HG03378 (cell line): Measurements from ENCODE around the gene VWA8.

ENCODE experiments used
- ATAC-seq: cut with Tn5 transposase; IDR thresholded peaks from one replicate; pipeline ENCODE4 v1.9.1; 2021; ENCODE audit warnings: mild to moderate bottlenecking, moderate library complexity; ENCODE audit not compliant: unreplicated experiment

Gene VWA8

DNA sequence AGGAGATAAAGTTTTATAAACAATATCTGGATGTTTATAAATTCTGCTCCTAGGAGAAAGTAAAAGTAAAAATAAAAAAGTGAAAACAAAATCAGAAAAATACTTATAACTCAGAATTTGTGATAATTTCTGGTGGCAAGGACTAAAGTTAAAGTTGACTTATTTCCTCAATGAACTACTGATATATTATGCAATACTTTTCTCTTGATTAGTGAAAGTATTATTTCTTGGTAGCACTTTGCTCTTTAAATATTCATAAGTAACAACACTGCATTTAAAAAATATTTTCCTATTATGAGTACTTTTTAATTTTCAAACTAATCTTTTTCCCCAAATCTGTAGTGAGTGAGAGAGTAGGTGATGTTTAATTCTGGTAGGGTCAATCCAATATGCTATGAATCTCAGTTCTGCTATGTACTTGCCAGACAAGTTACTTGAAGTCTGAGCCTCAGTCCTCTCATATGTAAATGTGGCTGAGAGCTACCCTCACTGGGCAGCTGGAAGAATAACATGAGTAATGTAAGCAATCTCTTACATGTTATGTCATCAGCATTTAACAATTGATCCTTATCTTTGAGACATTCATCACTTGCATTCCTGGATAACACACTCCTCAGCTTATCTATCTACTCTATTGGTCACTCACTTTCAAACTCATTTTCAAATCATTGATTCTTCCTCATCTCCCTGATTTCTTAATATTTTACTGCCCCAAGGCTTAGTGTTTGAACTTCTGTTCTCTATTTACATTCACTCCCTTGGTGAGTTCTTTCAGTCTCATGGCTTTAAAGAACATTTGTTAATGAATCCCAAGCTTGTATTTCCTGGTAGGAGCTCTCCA is 264.5 kb downstream of the VWA8 start:
- no peak for ATAC-seq

- ATAC-seq = peak; percentile 69
Observed at GRCh38 chr13:41694545-41695301, 266.2 kb downstream of the VWA8 start.

- ATAC-seq = no peak
Observed at GRCh38 chr13:41693434-41693833, 267.5 kb downstream of the VWA8 start.

GRCh38 chr13:41691274-41691673 is 269.6 kb downstream of the VWA8 start:
- no peak for ATAC-seq

DNA sequence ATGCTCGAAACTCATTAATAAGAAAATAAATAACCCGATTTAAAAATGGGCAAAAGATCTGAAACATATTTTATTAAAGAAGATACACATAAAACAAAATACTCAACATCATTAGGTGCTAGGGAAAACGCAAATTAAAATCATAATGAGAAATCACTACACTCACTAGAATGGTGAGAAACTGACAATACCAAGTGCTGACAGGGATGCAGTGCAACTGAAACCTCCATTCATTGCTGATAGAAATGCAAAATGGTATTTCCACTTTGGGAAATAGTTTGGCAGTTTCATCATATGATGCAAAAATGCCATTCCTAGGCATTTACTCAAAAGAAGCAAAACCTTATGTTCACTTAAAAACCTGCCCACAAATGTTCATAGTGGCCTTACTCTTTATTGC is 278.1 kb downstream of the VWA8 start:
- no peak for ATAC-seq

DNA sequence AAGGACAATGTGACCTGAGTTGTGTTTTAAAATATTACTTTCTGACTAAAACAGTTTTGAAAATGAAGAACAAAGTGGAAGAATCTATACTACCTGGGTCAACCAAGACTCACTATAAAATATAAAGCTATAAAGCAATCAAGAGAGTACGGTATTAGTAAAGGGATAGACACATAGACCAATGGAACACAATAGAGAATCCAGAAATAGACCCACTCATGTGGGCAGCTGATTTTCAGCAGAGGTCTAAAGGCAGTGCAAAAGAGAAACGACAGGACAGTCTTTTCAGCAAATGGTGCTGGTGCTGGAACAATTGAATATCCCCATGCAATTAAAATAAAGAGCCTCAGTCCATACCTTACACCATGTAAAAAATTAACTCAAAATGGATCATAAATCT is 278.9 kb downstream of the VWA8 start:
- ATAC-seq = no peak

DNA sequence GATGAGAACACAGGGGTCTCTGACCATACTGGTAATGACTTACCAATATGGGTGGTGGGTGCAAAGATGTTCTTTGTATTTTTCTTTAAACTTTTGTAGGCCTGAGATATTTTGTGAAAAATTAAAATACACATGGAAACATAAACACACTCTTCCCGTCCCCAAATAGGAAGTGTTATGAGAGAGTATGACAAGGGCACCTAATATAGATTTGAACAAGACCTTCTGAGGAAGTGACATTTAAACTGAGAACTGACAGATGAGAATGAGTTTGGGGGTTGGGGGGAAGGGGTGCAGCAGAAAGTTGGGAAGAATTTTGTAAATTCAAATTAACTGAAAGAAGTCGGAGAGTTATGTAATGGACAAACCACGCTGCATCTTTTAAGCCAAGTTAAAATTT is 279.3 kb downstream of the VWA8 start:
- ATAC-seq = no peak

GRCh38 chr13:41680900-41681299 is 280.0 kb downstream of the VWA8 start:
- ATAC-seq = no peak

DNA sequence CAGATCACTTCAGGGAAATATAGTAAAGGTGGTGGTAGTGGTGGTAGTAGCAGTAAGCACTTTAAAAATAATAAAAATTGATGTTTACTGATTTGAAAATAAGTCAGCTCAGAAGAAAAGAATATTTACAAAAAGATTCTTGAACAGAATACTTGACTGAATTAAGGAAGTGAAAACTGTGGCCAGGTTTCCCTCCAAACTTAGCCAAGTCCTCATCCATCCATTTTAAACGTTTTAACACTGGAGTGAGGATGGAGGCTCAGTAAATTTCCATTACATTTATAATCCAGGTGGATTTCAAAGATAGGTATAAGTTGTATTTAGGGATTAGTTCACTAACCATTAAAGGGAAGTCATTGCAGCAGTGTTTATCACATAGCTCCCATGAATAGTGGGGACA is 282.1 kb downstream of the VWA8 start:
- no peak for ATAC-seq

- no peak for ATAC-seq
Observed at GRCh38 chr13:41678249-41678648, 282.7 kb downstream of the VWA8 start.

DNA sequence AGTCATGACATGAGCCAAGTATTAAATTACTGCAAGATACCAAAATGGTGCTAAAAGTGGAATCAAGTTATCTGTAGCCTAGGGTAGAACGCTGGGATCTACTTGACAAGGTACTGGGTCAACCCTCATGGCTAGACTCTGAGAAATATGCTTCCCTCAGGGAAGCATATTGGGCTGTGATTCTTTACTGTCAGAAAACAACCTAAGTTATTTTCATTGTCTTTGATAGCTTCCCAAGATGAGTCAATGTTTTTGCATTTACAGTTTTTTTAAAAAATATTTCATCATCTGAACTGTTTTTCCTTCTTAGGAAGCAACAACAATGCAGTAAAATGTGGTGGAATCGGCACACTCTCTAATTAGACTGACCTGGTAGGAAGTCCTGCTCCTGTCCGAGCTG is 285.6 kb downstream of the VWA8 start:
- no peak for ATAC-seq

DNA sequence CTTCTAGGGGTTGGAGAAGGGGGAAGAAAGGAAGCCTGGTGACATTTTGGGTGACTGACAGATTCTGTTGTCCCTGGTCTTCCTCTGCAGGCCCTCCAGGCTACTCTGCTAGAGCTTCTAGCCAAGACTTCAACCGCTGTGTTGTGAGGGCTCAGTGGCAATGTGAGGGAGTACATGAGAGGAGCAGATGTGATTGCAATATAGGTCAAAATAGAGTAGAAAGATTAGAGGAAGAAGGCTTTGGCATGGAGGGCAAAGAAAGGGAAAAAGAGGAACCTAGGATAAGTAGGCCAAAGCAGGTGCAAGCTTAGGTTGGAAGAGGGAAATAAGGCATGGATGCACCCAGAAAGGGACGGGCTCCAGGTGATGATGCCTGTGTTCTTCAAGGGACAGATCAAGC is 286.7 kb downstream of the VWA8 start:
- ATAC-seq = no peak

DNA sequence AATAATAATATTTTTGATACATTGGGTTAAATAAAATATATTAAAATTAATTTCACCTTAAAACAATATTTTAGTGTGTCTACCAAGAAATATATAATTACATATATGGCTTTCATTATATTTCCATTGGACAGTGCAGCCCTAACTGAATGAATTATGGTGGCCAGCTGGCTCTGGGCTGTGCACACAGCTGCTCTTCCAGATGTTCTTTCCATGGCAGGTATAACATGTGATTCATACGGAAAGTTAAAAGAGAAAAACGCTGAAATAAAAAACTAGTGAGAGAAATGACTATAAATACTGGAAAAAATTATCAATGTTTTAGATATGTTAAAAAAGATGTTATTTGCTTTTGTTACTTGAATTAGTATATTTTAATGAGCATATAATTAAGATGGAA is 287.3 kb downstream of the VWA8 start:
- ATAC-seq = no peak

DNA sequence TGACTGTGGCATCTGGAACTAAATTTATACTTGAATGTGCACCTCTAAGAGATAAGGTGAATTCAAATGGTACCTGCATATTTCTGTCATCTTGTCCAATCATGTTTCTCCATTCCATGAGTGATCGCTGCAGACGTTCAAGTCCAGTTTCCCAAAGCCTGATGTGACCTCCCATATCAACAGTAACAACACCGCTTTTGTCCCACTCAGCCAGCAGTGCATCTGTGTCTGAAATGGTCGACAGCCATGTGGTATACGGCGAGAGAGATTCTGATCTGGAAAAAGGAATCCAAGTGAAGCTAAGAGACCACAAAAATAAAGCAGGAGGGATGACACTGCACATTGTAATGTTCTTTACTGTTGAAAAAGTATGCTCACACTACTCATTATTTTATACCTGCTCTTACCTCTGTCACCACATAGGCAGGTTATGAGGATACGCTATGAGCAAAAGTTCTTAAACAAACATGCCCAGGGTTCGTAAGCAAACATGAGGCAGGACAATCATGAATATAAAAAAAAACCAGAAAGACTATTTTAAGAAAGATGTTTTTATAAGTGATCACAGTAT is 290.0 kb downstream of the VWA8 start:
- no peak for ATAC-seq

DNA sequence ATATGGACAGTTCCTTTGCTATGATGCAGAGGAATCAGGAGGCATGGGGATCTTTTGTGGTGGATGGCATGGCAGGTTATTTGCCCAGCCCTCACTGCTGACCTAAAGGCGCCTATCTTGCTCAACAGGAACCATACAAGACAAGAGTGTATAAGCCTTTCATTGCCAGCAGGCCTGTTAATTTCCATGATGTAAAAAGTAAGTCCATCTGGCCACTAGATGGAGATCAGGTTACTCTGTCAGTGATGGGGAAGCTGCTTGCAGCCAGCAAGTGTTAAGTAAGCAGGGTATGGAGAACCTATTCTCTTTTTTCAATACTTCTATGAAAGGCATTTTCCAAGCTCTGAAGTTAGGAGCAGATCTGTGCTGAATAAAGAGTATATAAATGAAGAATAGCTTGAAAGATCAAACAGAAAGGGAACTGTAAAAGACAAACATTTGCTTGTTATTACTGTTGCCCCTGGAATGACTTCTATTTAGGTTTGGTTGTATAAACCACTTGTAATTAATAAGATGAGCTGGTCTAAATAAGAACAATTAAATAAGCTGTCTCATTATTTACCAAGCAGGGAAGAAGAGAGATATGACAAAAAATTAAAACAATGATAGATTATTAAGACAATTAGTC is 292.7 kb downstream of the VWA8 start:
- peak; percentile 90 for ATAC-seq

DNA sequence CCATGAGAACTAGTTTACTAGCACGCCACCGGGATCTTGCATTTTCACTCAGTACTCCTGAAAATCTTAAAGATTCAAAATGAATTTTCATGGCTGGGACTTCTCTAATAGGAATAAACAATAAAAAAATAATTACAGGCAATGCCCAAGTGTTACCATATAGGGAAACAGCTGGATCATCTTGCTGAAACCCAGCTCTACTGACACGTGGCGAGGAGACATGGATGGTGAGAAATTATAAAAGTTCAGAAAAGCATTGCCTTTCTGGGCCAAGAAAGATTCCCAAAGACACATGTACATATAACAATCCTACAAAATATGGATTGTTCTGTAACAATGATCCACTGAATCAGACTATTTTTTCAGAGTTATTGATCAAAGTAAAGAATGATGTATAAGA is 294.3 kb downstream of the VWA8 start:
- ATAC-seq = no peak

DNA sequence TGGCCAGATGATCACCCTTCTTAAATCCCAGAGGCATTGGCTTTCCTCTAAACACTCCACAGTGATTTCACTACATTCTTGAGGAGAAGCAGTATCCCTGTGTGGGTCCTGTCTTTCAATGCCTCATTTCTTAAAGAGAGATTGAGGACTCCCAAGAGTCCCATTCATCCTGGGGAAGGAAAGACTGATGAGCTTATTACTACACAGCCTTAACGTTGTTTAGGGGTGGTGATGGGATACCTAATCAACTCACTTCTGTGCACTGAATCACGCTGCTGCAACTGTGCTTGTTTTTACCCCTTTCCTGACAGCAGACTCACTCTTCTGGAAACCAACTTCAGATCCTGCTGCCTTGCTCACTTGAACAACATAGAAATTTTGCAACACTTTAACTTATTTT is 300.5 kb downstream of the VWA8 start:
- no peak for ATAC-seq

- ATAC-seq = no peak
Observed at GRCh38 chr13:41658057-41658661, 302.8 kb downstream of the VWA8 start.

GRCh38 chr13:41655997-41656396 is 304.9 kb downstream of the VWA8 start:
- no peak for ATAC-seq

DNA sequence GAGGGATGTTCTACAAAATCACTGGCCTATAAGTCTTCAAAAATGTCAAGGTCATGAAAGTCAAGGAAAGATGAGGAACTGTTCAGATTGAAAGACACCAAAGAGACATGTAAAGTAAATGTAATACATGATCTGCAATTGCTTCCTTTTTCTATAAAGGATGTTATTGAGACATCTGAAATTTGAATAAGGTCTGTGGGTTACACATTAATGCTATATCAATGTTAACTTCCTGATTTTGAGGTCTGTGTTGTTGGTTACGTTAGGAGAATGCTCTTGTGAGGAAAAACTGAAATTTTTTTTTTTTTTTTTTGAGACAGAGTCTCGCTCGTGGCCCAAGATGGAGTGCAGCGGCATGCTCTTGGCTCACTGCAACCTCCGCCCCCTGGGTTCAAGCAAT is 306.1 kb downstream of the VWA8 start:
- no peak for ATAC-seq

DNA sequence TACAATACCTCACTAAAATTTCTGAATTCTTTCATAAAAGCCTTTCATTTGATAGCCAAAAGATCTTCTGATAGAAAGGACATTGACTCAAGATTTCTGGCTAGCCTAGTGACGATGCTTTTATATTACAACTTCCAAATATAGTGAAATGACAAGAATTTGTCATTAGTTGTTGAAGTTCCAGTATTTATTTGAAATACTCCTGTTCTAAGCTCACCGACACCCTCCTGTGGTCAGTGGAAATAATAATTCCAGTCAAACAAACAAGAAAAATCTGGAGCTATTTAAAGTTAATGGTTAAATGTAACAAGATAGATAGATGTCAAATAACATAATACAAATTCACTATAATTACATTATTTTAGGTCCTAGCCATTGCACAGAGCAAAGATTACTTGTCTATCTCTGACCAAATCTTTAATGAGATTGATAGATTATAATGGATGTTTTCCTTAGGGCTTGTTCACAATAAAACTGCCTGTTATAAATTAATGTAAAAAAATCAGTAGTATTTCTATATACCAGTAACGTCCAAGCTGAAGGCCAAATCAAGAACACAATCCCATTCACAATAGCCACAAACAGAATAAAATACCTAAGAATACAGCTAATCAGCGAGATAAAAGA is 308.1 kb downstream of the VWA8 start:
- ATAC-seq = no peak
